NCI-H1436 (cell line): ENCODE results near the gene SLC7A8.
"Not testable (repeated sequence)": the region's sequence is repeated elsewhere in the genome, so short reads cannot be mapped to it uniquely, and the experiment has no call there.

Source experiments
- DNase-seq: peaks from one replicate; lab custom pipeline; 2025; lab: John Stamatoyannopoulos, UW

The SLC7A8 gene

GRCh38 chr14:23113431-23114119 is 69.9 kb downstream of the SLC7A8 start:
- no peak for DNase-seq

- no peak for DNase-seq
These were observed 70.9 kb downstream of the SLC7A8 start for GRCh38 chr14:23112359-23113178.

- DNase-seq = no peak
These were observed 72.7 kb downstream of the SLC7A8 start for GRCh38 chr14:23110579-23111365.

GRCh38 chr14:23109769-23110168 is 73.7 kb downstream of the SLC7A8 start:
- DNase-seq = no peak

GRCh38 chr14:23108169-23108568 is 75.3 kb downstream of the SLC7A8 start:
- not testable (repeated sequence) for DNase-seq

- not testable (repeated sequence) for DNase-seq
These were observed 75.8 kb downstream of the SLC7A8 start for GRCh38 chr14:23107620-23108019.

- no peak for DNase-seq
These were observed 76.8 kb downstream of the SLC7A8 start for GRCh38 chr14:23106747-23107045.

- DNase-seq = no peak
These were observed 78.1 kb downstream of the SLC7A8 start for GRCh38 chr14:23105348-23105824.

- DNase-seq = no peak
These were observed 78.7 kb downstream of the SLC7A8 start, which contains the start of gene CIROP for GRCh38 chr14:23104591-23105347. TSS of gene CIROP (minus strand) at chr14:23104989. CDS start at chr14:23104920, 69 bp downstream.

GRCh38 chr14:23104070-23104590 is 79.3 kb downstream of the SLC7A8 start:
- DNase-seq = no peak

- DNase-seq = no peak
These were observed 79.9 kb downstream of the SLC7A8 start for GRCh38 chr14:23103581-23103980.

- DNase-seq = no peak
These were observed 80.7 kb downstream of the SLC7A8 start for GRCh38 chr14:23102801-23103200.

- DNase-seq = no peak
These were observed 81.4 kb downstream of the SLC7A8 start for GRCh38 chr14:23101986-23102625.

GRCh38 chr14:23101213-23101970 is 82.1 kb downstream of the SLC7A8 start:
- no peak for DNase-seq

GRCh38 chr14:23099212-23099861 is 84.1 kb downstream of the SLC7A8 start:
- no peak for DNase-seq

- DNase-seq = no peak
These were observed 85.7 kb downstream of the SLC7A8 start for GRCh38 chr14:23097786-23098185.

GRCh38 chr14:23095196-23096108 is 88.0 kb downstream of the SLC7A8 start, which contains the start of gene C14orf119:
TSS of gene C14orf119 (plus strand) at chr14:23095505. CDS start at chr14:23097659, 2,154 bp downstream.
- DNase-seq = no peak

GRCh38 chr14:23094666-23095195 is 88.7 kb downstream of the SLC7A8 start, which contains the start of gene ACIN1:
TSS of gene ACIN1 (minus strand) at chr14:23095136. CDS start at chr14:23095112, 24 bp downstream.
- DNase-seq = no peak
